Omental fat pad (tissue), 4 donors: ENCODE results near the gene LSM14A. TPM values are rescaled to one million over a fixed set of nuclear protein-coding genes. Genes with fewer than 3 reads are reported as not detected.

ENCODE experiments used
- ATAC-seq: fragments of 150-250 bp; one replicate; pipeline ENCODE4 v1.9.1; 2016; ENCODE audit warnings: mild to moderate bottlenecking, moderate library complexity; ENCODE audit not compliant: low FRiP score
- DNase-seq: peaks from one replicate; pipeline ENCODE4 v3.0.0-alpha.2; 2019; ENCODE audit warnings: low spot score
- CTCF ChIP-seq, 3 donors: fragments of 450-650 bp; IDR thresholded peaks; one replicate each; pipeline ENCODE4 v1.5.1; 2016 to 2017; ENCODE audit warnings: antibody characterized with exemption in 3 of 3, mild to moderate bottlenecking in 3 of 3, moderate library complexity in 2 of 3
- total RNA-seq, 4 donors: library from RNA; depleted of rRNA; stranded (reverse); fragments of >200 nt; gene quantifications; one replicate each; pipeline ENCODE4 v1.1.0, GENCODE V29; 2016

LSM14A gene
- total RNA-seq, 4 donors from 2014 or later: 63.0 to 128 (median 93.1) TPM

GRCh38 chr19:34225659-34226015 lies 53.3 kb downstream of the LSM14A start:
- ATAC-seq (no peak), DNase-seq (no peak)
- TF ChIP-seq CTCF (IDR thresholded peaks at IDR 0.05): no peak

- TF ChIP-seq CTCF (IDR thresholded peaks at IDR 0.05): no peak
- ATAC-seq: no peak
- no peak for DNase-seq
Measured at GRCh38 chr19:34226036-34226435, 53.7 kb downstream of the LSM14A start.

- no peak for TF ChIP-seq CTCF (IDR thresholded peaks at IDR 0.05)
- DNase-seq (no peak), ATAC-seq (no peak)
Measured at GRCh38 chr19:34228347-34228746, 56.0 kb downstream of the LSM14A start.

- DNase-seq (no peak), ATAC-seq (no peak)
- TF ChIP-seq CTCF (IDR thresholded peaks at IDR 0.05): no peak
Measured at GRCh38 chr19:34228762-34229161, 56.5 kb downstream of the LSM14A start.

- ATAC-seq: no peak
- no peak for TF ChIP-seq CTCF (IDR thresholded peaks at IDR 0.05)
- no peak for DNase-seq
Measured at GRCh38 chr19:34229721-34230120, 57.4 kb downstream of the LSM14A start.

- DNase-seq: no peak
- no peak for ATAC-seq
- no peak for TF ChIP-seq CTCF (IDR thresholded peaks at IDR 0.05)
Measured at GRCh38 chr19:34230820-34231219, 58.5 kb downstream of the LSM14A start.

- DNase-seq: no peak
- no peak for TF ChIP-seq CTCF (IDR thresholded peaks at IDR 0.05)
- ATAC-seq: no peak
Measured at GRCh38 chr19:34231439-34231838, 59.1 kb downstream of the LSM14A start.
